Tibial nerve (tissue), 4 donors: ENCODE measurements around the gene TK1. TPM values are rescaled to one million over a fixed set of nuclear protein-coding genes. Genes with fewer than 3 reads are reported as not detected.

Experiments
- DNase-seq, 2 donors: peaks; one replicate each; pipeline ENCODE4 v3.0.0-alpha.2; 2019; ENCODE audit warnings: low spot score in 2 of 2
- H3K27ac ChIP-seq, 4 donors: fragments of 200-600 bp; sonication (generic) in 3 of 4; one replicate each; pipeline ENCODE4 v1.5.1; 2017 to 2019; ENCODE audit warnings: mild to moderate bottlenecking in 1 of 4
- H3K27me3 ChIP-seq, 2 donors: fragments of 200-600 bp; sonication (generic) in 1 of 2; one replicate each; pipeline versions ENCODE4 v1.5.1 to v1.6.0; 2017 to 2019
- H3K36me3 ChIP-seq, 3 donors: fragments of 200-600 bp; sonication (generic); one replicate each; pipeline ENCODE4 v1.5.1; 2018 to 2019
- H3K4me1 ChIP-seq, 4 donors: fragments of 200-600 bp; sonication (generic) in 3 of 4; one replicate each; pipeline ENCODE4 v1.5.1; 2017 to 2019
- H3K4me3 ChIP-seq, 4 donors: fragments of 200-600 bp; sonication (generic) in 3 of 4; one replicate each; pipeline ENCODE4 v1.5.1; 2017 to 2019; ENCODE audit warnings: mild to moderate bottlenecking in 1 of 4, moderate library complexity in 1 of 4
- H3K9me3 ChIP-seq, 4 donors: fragments of 200-600 bp; sonication (generic) in 3 of 4; one replicate each; pipeline ENCODE4 v1.5.1; 2017 to 2019
- CTCF ChIP-seq, 5 experiments: fragments of 200-600 bp in 3 of 5; fragments of 450-650 bp in 2 of 5; sonication (generic) in 3 of 5; IDR thresholded peaks; one replicate each; pipeline ENCODE4 v1.5.1; 2016 to 2019; ENCODE audit warnings: antibody characterized with exemption in 5 of 5, mild to moderate bottlenecking in 3 of 5, moderate library complexity in 2 of 5
- EP300 ChIP-seq, 2 donors: sonication (generic); formaldehyde crosslinking; IDR thresholded peaks; one replicate each; pipeline ENCODE4 v1.6.1; 2017; ENCODE audit warnings: antibody characterized with exemption in 2 of 2, mild to moderate bottlenecking in 1 of 2
- POLR2A ChIP-seq, 2 donors: fragments of 450-650 bp; IDR thresholded peaks; one replicate each; pipeline ENCODE4 v1.6.1; 2017; ENCODE audit warnings: antibody characterized with exemption in 2 of 2, mild to moderate bottlenecking in 2 of 2, moderate library complexity in 2 of 2
- WGBS, 2 donors: methylation state at CpG; one replicate each; pipeline ENCODE4 v1.1.5; 2018; 5-methylcytosine and 5-hydroxymethylcytosine counted together
- total RNA-seq, 4 donors: library from RNA; depleted of rRNA; stranded (reverse); fragments of >200 nt; gene quantifications; one replicate each; pipeline ENCODE4 v1.1.0, GENCODE V29; 2016

The TK1 gene
- total RNA-seq, 4 donors from 2014 or later = 1.0 to 6.6 (median 1.6) TPM

- WGBS, 2 donors = 79 to 94% methylated on average over 2 of the region's 2 CpGs
- no peaks in the 10 kb centered on the region for H3K36me3 ChIP-seq
- H3K4me1 ChIP-seq = peaks cover 0 to 13% (median 4%) of the 10 kb centered on the region in 4 donors
- no peaks in the 10 kb centered on the region for H3K9me3 ChIP-seq
- no peak overlapping the region for H3K27ac ChIP-seq
- H3K4me3 ChIP-seq = no peak overlapping the region
- no peak for DNase-seq
- peaks cover 2 to 31% of the 10 kb centered on the region in 2 donors for H3K27me3 ChIP-seq
- no peak for TF ChIP-seq CTCF (IDR thresholded peaks at IDR 0.05)
- TF ChIP-seq EP300 (IDR thresholded peaks at IDR 0.05) = no peak
- no peak for TF ChIP-seq POLR2A (IDR thresholded peaks at IDR 0.05)
Measured at GRCh38 chr17:78232859-78233173, 46.0 kb upstream of the TK1 start.

GRCh38 chr17:78231991-78232858, 45.4 kb upstream of the TK1 start:
- 11 to 16% methylated on average over 31 to 42 of the region's 55 CpGs for WGBS, 2 donors
- no peak for DNase-seq
- H3K4me3 ChIP-seq = no peak overlapping the region

GRCh38 chr17:78230996-78231935, 44.4 kb upstream of the TK1 start, which contains the start of gene TMEM235:
Gene TMEM235, plus strand, starts transcription at chr17:78231631. Its CDS starts 393 bp downstream, at chr17:78232024.
- H3K27me3 ChIP-seq = peaks cover 2 to 31% of the 10 kb centered on the region in 2 donors

More at GRCh38 chr17:78231991-78232858, 45.4 kb upstream of the TK1 start:
- Histone ChIP-seq H3K27me3 (peaks cover 2 to 31% of the 10 kb centered on the region in 2 donors), H3K27ac (no peak overlapping the region), H3K9me3 (no peaks in the 10 kb centered on the region), H3K36me3 (no peaks in the 10 kb centered on the region), H3K4me1 (peaks cover 0 to 13% (median 4%) of the 10 kb centered on the region in 4 donors)
- TF ChIP-seq EP300 (IDR thresholded peaks at IDR 0.05) = no peak
- no peak for TF ChIP-seq CTCF (IDR thresholded peaks at IDR 0.05)
- TF ChIP-seq POLR2A (IDR thresholded peaks at IDR 0.05) = no peak

GRCh38 chr17:78230252-78230962, 43.6 kb upstream of the TK1 start:
- Histone ChIP-seq H3K27me3 (peaks cover 2 to 31% of the 10 kb centered on the region in 2 donors), H3K4me3 (no peak overlapping the region), H3K36me3 (no peaks in the 10 kb centered on the region), H3K27ac (no peak overlapping the region), H3K9me3 (no peaks in the 10 kb centered on the region), H3K4me1 (peaks cover 0 to 13% (median 4%) of the 10 kb centered on the region in 4 donors)
- TF ChIP-seq EP300 (IDR thresholded peaks at IDR 0.05) (no peak), POLR2A (IDR thresholded peaks at IDR 0.05) (no peak), CTCF (IDR thresholded peaks at IDR 0.05) (no peak)
- no peak for DNase-seq
- 68 to 74% methylated on average over 13 of the region's 13 CpGs for whole genome bisulfite sequencing, 2 donors

More at GRCh38 chr17:78230996-78231935, 44.4 kb upstream of the TK1 start, which contains the start of gene TMEM235:
- peaks cover 0 to 13% (median 4%) of the 10 kb centered on the region in 4 donors for H3K4me1 ChIP-seq
- H3K9me3 ChIP-seq = no peaks in the 10 kb centered on the region
- no peak within 1 kb of the TSS for H3K27ac ChIP-seq
- no peaks in the 10 kb centered on the region for H3K36me3 ChIP-seq
- no peak within 1 kb of the TSS for H3K4me3 ChIP-seq
- WGBS, 2 donors = 18 to 52% methylated on average over 12 to 50 of the region's 52 CpGs
- no peak for DNase-seq
- no peak for TF ChIP-seq EP300 (IDR thresholded peaks at IDR 0.05)

- Histone ChIP-seq H3K4me3 (no peak overlapping the region), H3K36me3 (no peaks in the 10 kb centered on the region), H3K9me3 (no peaks in the 10 kb centered on the region), H3K27me3 (peaks cover 2 to 28% of the 10 kb centered on the region in 2 donors), H3K27ac (no peak overlapping the region), H3K4me1 (peaks cover 0 to 13% (median 4%) of the 10 kb centered on the region in 4 donors)
- WGBS, 2 donors = 81 to 86% methylated on average over 4 of the region's 4 CpGs
- no peak for TF ChIP-seq POLR2A (IDR thresholded peaks at IDR 0.05)
- TF ChIP-seq EP300 (IDR thresholded peaks at IDR 0.05) = no peak
- no peak for TF ChIP-seq CTCF (IDR thresholded peaks at IDR 0.05)
- DNase-seq = no peak
Measured at GRCh38 chr17:78228176-78228575, 41.3 kb upstream of the TK1 start.
